Mesenchymal stem cell (in vitro differentiated cells and primary cell): Measurements from ENCODE around the gene ARHGAP15.

ENCODE experiments used
- DNase-seq: peaks from one replicate; pipeline ENCODE4 v3.0.0-alpha.2; 2013
- H2AFZ ChIP-seq: one replicate; pipeline ENCODE4 v1.6.1; 2013; ENCODE audit warnings: low read depth, mild to moderate bottlenecking, control low read depth, inconsistent platforms, low read length, moderate library complexity
- H2AK5ac ChIP-seq: 2 replicates; pipeline ENCODE4 v1.6.1; 2013; ENCODE audit warnings: low read length, moderate library complexity, mild to moderate bottlenecking, inconsistent platforms; ENCODE audit not compliant: severe bottlenecking
- H2BK120ac ChIP-seq: one replicate; pipeline ENCODE4 v1.6.1; 2013; ENCODE audit warnings: low read depth, mild to moderate bottlenecking, inconsistent platforms, low read length, moderate library complexity
- H2BK12ac ChIP-seq, 2 experiments: one replicate each; pipeline ENCODE4 v1.6.1; 2013; ENCODE audit warnings: inconsistent platforms in 2 of 2, low read length in 2 of 2, mild to moderate bottlenecking in 2 of 2, moderate library complexity in 2 of 2, control low read depth in 1 of 2
- H2BK15ac ChIP-seq: one replicate; pipeline ENCODE4 v1.6.1; 2013; ENCODE audit warnings: mild to moderate bottlenecking, low read depth, inconsistent platforms; ENCODE audit not compliant: poor library complexity, severe bottlenecking
- H2BK5ac ChIP-seq: 2 replicates; pipeline ENCODE4 v1.6.1; 2013; ENCODE audit warnings: low read depth, mild to moderate bottlenecking, low read length, control low read depth, inconsistent platforms; ENCODE audit not compliant: poor library complexity, severe bottlenecking
- H3K14ac ChIP-seq, 2 experiments: one replicate each; pipeline ENCODE4 v1.6.1; 2013; ENCODE audit warnings: inconsistent platforms in 2 of 2, low read length in 2 of 2, control low read depth in 1 of 2, mild to moderate bottlenecking in 1 of 2, moderate library complexity in 1 of 2
- H3K18ac ChIP-seq, 2 experiments: one replicate each; pipeline ENCODE4 v1.6.1; 2013; ENCODE audit warnings: inconsistent platforms in 2 of 2, low read length in 2 of 2, control low read depth in 1 of 2, low read depth in 1 of 2, mild to moderate bottlenecking in 1 of 2
- H3K23ac ChIP-seq, 2 experiments: one replicate each; pipeline ENCODE4 v1.6.1; 2013; ENCODE audit warnings: inconsistent platforms in 2 of 2, low read length in 2 of 2, mild to moderate bottlenecking in 2 of 2, moderate library complexity in 2 of 2, control low read depth in 1 of 2
- H3K27ac ChIP-seq: 2 replicates; pipeline ENCODE4 v1.5.1; 2013; ENCODE audit warnings: mild to moderate bottlenecking, moderate library complexity, low read length, control low read depth, inconsistent platforms; ENCODE audit not compliant: poor library complexity, severe bottlenecking
- H3K27me3 ChIP-seq, 2 experiments: 2 replicates each; pipeline versions ENCODE4 v1.6.1 to v1.7.0; 2013; ENCODE audit warnings: low read length in 2 of 2, mild to moderate bottlenecking in 2 of 2, moderate library complexity in 2 of 2, control low read depth in 1 of 2, inconsistent platforms in 1 of 2; ENCODE audit not compliant: control insufficient read depth in 1 of 2, insufficient read depth in 1 of 2
- H3K36me3 ChIP-seq, 2 experiments: 2 replicates each; pipeline versions ENCODE4 v1.6.1 to v1.7.0; 2013; ENCODE audit warnings: low read length in 2 of 2, control low read depth in 1 of 2, inconsistent platforms in 1 of 2, low read depth in 1 of 2, mild to moderate bottlenecking in 1 of 2; ENCODE audit not compliant: insufficient read depth in 2 of 2, control insufficient read depth in 1 of 2
- H3K4ac ChIP-seq, 2 experiments: one replicate each; pipeline ENCODE4 v1.6.1; 2013; ENCODE audit warnings: inconsistent platforms in 2 of 2, low read length in 2 of 2, mild to moderate bottlenecking in 2 of 2, moderate library complexity in 2 of 2, control low read depth in 1 of 2, low read depth in 1 of 2
- H3K4me1 ChIP-seq: 2 replicates; pipeline ENCODE4 v1.6.1; 2013; ENCODE audit warnings: low read depth, low read length, control low read depth; ENCODE audit not compliant: control insufficient read depth, insufficient read depth
- H3K4me2 ChIP-seq: 2 replicates; pipeline ENCODE4 v1.6.1; 2013; ENCODE audit warnings: low read length, mild to moderate bottlenecking, inconsistent platforms; ENCODE audit not compliant: poor library complexity, severe bottlenecking
- H3K4me3 ChIP-seq, 2 experiments: 2 replicates each; pipeline versions ENCODE4 v1.5.1 to v1.7.0; 2013; ENCODE audit warnings: low read length in 2 of 2, mild to moderate bottlenecking in 2 of 2, control low read depth in 1 of 2, low read depth in 1 of 2; ENCODE audit not compliant: insufficient read depth in 1 of 2
- H3K79me1 ChIP-seq: replicated peaks from 2 replicates; pipeline ENCODE4 v1.6.1; 2013; ENCODE audit warnings: mild to moderate bottlenecking, control low read depth, low read length, inconsistent platforms; ENCODE audit not compliant: poor library complexity, severe bottlenecking
- H3K9ac ChIP-seq: 2 replicates; pipeline ENCODE4 v1.7.0; 2013; ENCODE audit warnings: mild to moderate bottlenecking, low read length, moderate library complexity
- H3K9me3 ChIP-seq: 2 replicates; pipeline ENCODE4 v1.7.0; 2013; ENCODE audit warnings: mild to moderate bottlenecking, low read length; ENCODE audit not compliant: control insufficient read depth
- H4K8ac ChIP-seq: one replicate; pipeline ENCODE4 v1.6.1; 2013; ENCODE audit warnings: inconsistent platforms, mild to moderate bottlenecking, low read length, moderate library complexity
- H4K91ac ChIP-seq: one replicate; pipeline ENCODE4 v1.6.1; 2013; ENCODE audit warnings: mild to moderate bottlenecking, low read length, inconsistent platforms
- WGBS: methylation state at CpG from one replicate; pipeline ENCODE4 v1.1.7; 2013; ENCODE audit warnings: mixed read lengths; 5-methylcytosine and 5-hydroxymethylcytosine counted together

Gene ARHGAP15

DNA sequence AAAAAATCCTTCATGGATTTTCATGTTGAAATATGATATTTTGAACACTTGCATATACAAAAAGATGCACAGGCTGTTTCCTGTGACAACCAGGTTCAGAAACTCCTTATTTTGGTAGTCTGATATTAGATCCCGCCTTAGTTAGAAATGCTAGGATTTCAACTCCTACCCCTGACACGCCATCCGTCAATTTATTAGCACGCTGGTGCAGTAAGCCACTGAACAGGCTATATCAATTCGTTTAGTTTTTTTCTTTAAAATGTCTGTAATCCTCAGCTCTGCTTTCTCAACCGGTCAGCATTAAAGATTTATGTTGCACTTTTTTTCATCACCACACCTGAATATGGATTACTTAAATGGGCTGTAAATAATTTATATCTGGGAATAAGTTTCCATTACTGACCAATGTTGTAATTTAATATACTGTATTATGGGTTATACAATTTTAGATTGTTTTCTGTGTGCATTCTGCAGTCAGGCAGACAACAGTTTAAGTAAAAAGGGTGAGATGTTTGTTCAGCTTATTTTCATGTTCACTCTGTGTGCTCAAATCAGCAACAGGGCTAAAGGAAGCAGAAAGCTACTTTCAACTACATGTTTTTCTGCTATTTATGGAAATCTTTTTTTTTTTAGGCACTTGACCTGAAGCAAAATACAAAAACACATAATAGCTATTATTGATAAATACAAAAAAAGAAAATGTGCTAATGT lies 227.7 kb downstream of the ARHGAP15 start:
- no peaks in the 10 kb centered on the region for H3K4me1 ChIP-seq
- no peak overlapping the region for H4K91ac ChIP-seq
- no peaks in the 10 kb centered on the region for H3K27me3 ChIP-seq
- no peak overlapping the region for H3K9ac ChIP-seq
- no peak for DNase-seq
- H2AK5ac ChIP-seq, result no peak overlapping the region
- H2BK120ac ChIP-seq, result no peak overlapping the region
- no peak overlapping the region for H2BK12ac ChIP-seq
- 87% methylated on average over 5 of the region's 6 CpGs for WGBS
- no peak overlapping the region for H3K4me3 ChIP-seq
- no peak overlapping the region for H3K4me2 ChIP-seq
- no peak overlapping the region for H2BK5ac ChIP-seq
- H3K4ac ChIP-seq, result no peak overlapping the region
- no peak overlapping the region for H3K14ac ChIP-seq
- no peak overlapping the region for H3K27ac ChIP-seq
- H3K18ac ChIP-seq, result no peak overlapping the region
- H3K23ac ChIP-seq, result no peak overlapping the region
- H3K79me1 ChIP-seq, result no peaks in the 10 kb centered on the region
- no peak overlapping the region for H2AFZ ChIP-seq
- no peak overlapping the region for H2BK15ac ChIP-seq
- no peaks in the 10 kb centered on the region for H3K9me3 ChIP-seq
- no peak overlapping the region for H4K8ac ChIP-seq
- no peaks in the 10 kb centered on the region for H3K36me3 ChIP-seq

GRCh38 chr2:143357966-143358365 lies 228.7 kb downstream of the ARHGAP15 start:
- Histone ChIP-seq H3K4me3 (no peak overlapping the region), H3K18ac (no peak overlapping the region), H4K91ac (peak overlapping the region; percentile 83), H3K23ac (no peak overlapping the region), H3K36me3 (no peaks in the 10 kb centered on the region), H2BK12ac (no peak overlapping the region), H3K9ac (no peak overlapping the region), H2BK120ac (no peak overlapping the region), H3K4me2 (no peak overlapping the region), H2AFZ (no peak overlapping the region), H3K27me3 (no peaks in the 10 kb centered on the region), H3K14ac (no peak overlapping the region), H4K8ac (no peak overlapping the region), H3K9me3 (no peaks in the 10 kb centered on the region), H3K79me1 (no peaks in the 10 kb centered on the region), H3K4me1 (no peaks in the 10 kb centered on the region), H2BK5ac (no peak overlapping the region), H3K27ac (no peak overlapping the region), H2BK15ac (no peak overlapping the region), H2AK5ac (no peak overlapping the region), H3K4ac (no peak overlapping the region)
- no peak for DNase-seq
- 85% methylated on average over 2 of the region's 2 CpGs for WGBS

- H2BK120ac ChIP-seq, result no peak overlapping the region
- 96% methylated on average over 2 of the region's 2 CpGs for WGBS
- H3K27ac ChIP-seq, result no peak overlapping the region
- no peak overlapping the region for H2BK15ac ChIP-seq
- no peak overlapping the region for H3K4ac ChIP-seq
- H4K8ac ChIP-seq, result no peak overlapping the region
- no peak overlapping the region for H3K23ac ChIP-seq
- no peak overlapping the region for H3K4me3 ChIP-seq
- H3K79me1 ChIP-seq, result no peaks in the 10 kb centered on the region
- DNase-seq, result no peak
- H3K9ac ChIP-seq, result no peak overlapping the region
- no peak overlapping the region for H2AFZ ChIP-seq
- H3K4me2 ChIP-seq, result no peak overlapping the region
- H4K91ac ChIP-seq, result no peak overlapping the region
- H3K36me3 ChIP-seq, result no peaks in the 10 kb centered on the region
- H2BK12ac ChIP-seq, result no peak overlapping the region
- no peaks in the 10 kb centered on the region for H3K9me3 ChIP-seq
- H3K14ac ChIP-seq, result no peak overlapping the region
- H3K4me1 ChIP-seq, result no peaks in the 10 kb centered on the region
- no peak overlapping the region for H2AK5ac ChIP-seq
- H2BK5ac ChIP-seq, result no peak overlapping the region
- H3K27me3 ChIP-seq, result no peaks in the 10 kb centered on the region
- H3K18ac ChIP-seq, result no peak overlapping the region
Observed at GRCh38 chr2:143361346-143361745, 232.1 kb downstream of the ARHGAP15 start.

GRCh38 chr2:143371616-143372015 lies 242.4 kb downstream of the ARHGAP15 start:
- H2BK15ac ChIP-seq, result no peak overlapping the region
- H3K23ac ChIP-seq, result no peak overlapping the region
- no peak overlapping the region for H2BK120ac ChIP-seq
- no peak overlapping the region for H4K8ac ChIP-seq
- H4K91ac ChIP-seq, result no peak overlapping the region
- H3K14ac ChIP-seq, result no peak overlapping the region
- DNase-seq, result no peak
- H3K27me3 ChIP-seq, result no peaks in the 10 kb centered on the region
- H3K79me1 ChIP-seq, result no peaks in the 10 kb centered on the region
- no peak overlapping the region for H3K4me3 ChIP-seq
- no peak overlapping the region for H3K4ac ChIP-seq
- H2AFZ ChIP-seq, result no peak overlapping the region
- H2AK5ac ChIP-seq, result no peak overlapping the region
- no peak overlapping the region for H3K9ac ChIP-seq
- no peak overlapping the region for H2BK12ac ChIP-seq
- no peak overlapping the region for H3K4me2 ChIP-seq
- no peak overlapping the region for H2BK5ac ChIP-seq
- no peaks in the 10 kb centered on the region for H3K4me1 ChIP-seq
- no peak overlapping the region for H3K18ac ChIP-seq
- no peaks in the 10 kb centered on the region for H3K36me3 ChIP-seq
- H3K9me3 ChIP-seq, result no peaks in the 10 kb centered on the region
- H3K27ac ChIP-seq, result no peak overlapping the region
- 80% methylated on average over 1 of the region's 2 CpGs for WGBS
